Subcutaneous abdominal adipose tissue (tissue), 5 donors: Measurements from ENCODE around the gene CUL1.

Experiments
- H3K27ac ChIP-seq: one replicate; pipeline ENCODE4 v1.7.0; 2013; ENCODE audit warnings: low read depth, mild to moderate bottlenecking, inconsistent platforms, low read length, moderate library complexity
- H3K27me3 ChIP-seq, 5 donors: one replicate each; pipeline ENCODE4 v1.7.0; 2013; ENCODE audit warnings: low read length in 5 of 5, inconsistent platforms in 1 of 5; ENCODE audit not compliant: control insufficient read depth in 5 of 5, insufficient read depth in 4 of 5
- H3K36me3 ChIP-seq, 5 donors: one replicate each; pipeline ENCODE4 v1.7.0; 2013; ENCODE audit warnings: low read length in 5 of 5; ENCODE audit not compliant: control insufficient read depth in 5 of 5, insufficient read depth in 5 of 5
- H3K4me1 ChIP-seq, 5 donors: one replicate each; pipeline ENCODE4 v1.7.0; 2013; ENCODE audit warnings: low read length in 5 of 5, mild to moderate bottlenecking in 3 of 5, moderate library complexity in 1 of 5; ENCODE audit not compliant: control insufficient read depth in 5 of 5, insufficient read depth in 5 of 5
- H3K4me3 ChIP-seq, 5 donors: one replicate each; pipeline ENCODE4 v1.7.0; 2013; ENCODE audit warnings: low read length in 5 of 5, low read depth in 1 of 5
- H3K9ac ChIP-seq, 5 donors: one replicate each; pipeline ENCODE4 v1.7.0; 2013; ENCODE audit warnings: low read length in 5 of 5, mild to moderate bottlenecking in 4 of 5, moderate library complexity in 3 of 5
- H3K9me3 ChIP-seq, 5 donors: one replicate each; pipeline ENCODE4 v1.7.0; 2013; ENCODE audit warnings: low read length in 5 of 5; ENCODE audit not compliant: control insufficient read depth in 5 of 5
- donor health status: healthy.
- donor health status: healthy.
- donor health status: healthy.
- donor health status: healthy.
- donor health status: healthy.

The CUL1 gene

GRCh38 chr7:148723846-148724245 is 25.1 kb downstream of the CUL1 start:
- peaks cover 0 to 42% (median 33%) of the 10 kb centered on the region in 5 donors for H3K4me1 ChIP-seq
- H3K9me3 ChIP-seq = no peaks in the 10 kb centered on the region
- no peak overlapping the region for H3K27ac ChIP-seq
- H3K27me3 ChIP-seq = no peaks in the 10 kb centered on the region
- H3K4me3 ChIP-seq = no peak overlapping the region
- H3K9ac ChIP-seq = no peak overlapping the region
- no peaks in the 10 kb centered on the region for H3K36me3 ChIP-seq

GRCh38 chr7:148726385-148726784 is 27.7 kb downstream of the CUL1 start:
- no peak overlapping the region for H3K27ac ChIP-seq
- H3K27me3 ChIP-seq = no peaks in the 10 kb centered on the region
- H3K36me3 ChIP-seq = peaks cover 0 to 15% (median 11%) of the 10 kb centered on the region in 5 donors
- H3K9me3 ChIP-seq = no peaks in the 10 kb centered on the region
- peaks cover 0 to 36% (median 29%) of the 10 kb centered on the region in 5 donors for H3K4me1 ChIP-seq
- H3K9ac ChIP-seq = no peak overlapping the region
- H3K4me3 ChIP-seq = no peak overlapping the region

GRCh38 chr7:148727501-148728278 is 29.0 kb downstream of the CUL1 start:
- Histone ChIP-seq H3K9me3 (no peaks in the 10 kb centered on the region), H3K4me3 (no peak overlapping the region), H3K9ac (no peak overlapping the region), H3K4me1 (peaks cover 0 to 25% (median 19%) of the 10 kb centered on the region in 5 donors), H3K27me3 (no peaks in the 10 kb centered on the region), H3K27ac (no peak overlapping the region), H3K36me3 (peaks cover 0 to 27% (median 24%) of the 10 kb centered on the region in 5 donors)

- peaks cover 0 to 45% (median 32%) of the 10 kb centered on the region in 5 donors for H3K36me3 ChIP-seq
- H3K27me3 ChIP-seq = no peaks in the 10 kb centered on the region
- H3K27ac ChIP-seq = no peak overlapping the region
- H3K9ac ChIP-seq = no peak overlapping the region
- no peak overlapping the region for H3K4me3 ChIP-seq
- H3K9me3 ChIP-seq = no peaks in the 10 kb centered on the region
- peaks cover 0 to 22% (median 12%) of the 10 kb centered on the region in 5 donors for H3K4me1 ChIP-seq
These were observed 31.5 kb downstream of the CUL1 start for GRCh38 chr7:148729984-148730733.

GRCh38 chr7:148732862-148733261 is 34.2 kb downstream of the CUL1 start:
- Histone ChIP-seq H3K4me1 (peaks cover 0 to 18% (median 12%) of the 10 kb centered on the region in 5 donors), H3K36me3 (peaks cover 3 to 52% (median 38%) of the 10 kb centered on the region in 5 donors), H3K9me3 (no peaks in the 10 kb centered on the region), H3K9ac (no peak overlapping the region), H3K4me3 (no peak overlapping the region), H3K27me3 (no peaks in the 10 kb centered on the region), H3K27ac (no peak overlapping the region)

- peaks cover 3 to 58% (median 44%) of the 10 kb centered on the region in 5 donors for H3K36me3 ChIP-seq
These were observed 34.8 kb downstream of the CUL1 start for GRCh38 chr7:148733496-148733895.

GRCh38 chr7:148735141-148735540 is 36.4 kb downstream of the CUL1 start:
- H3K4me1 ChIP-seq = peaks cover 0 to 11% (median 4%) of the 10 kb centered on the region in 5 donors

More at GRCh38 chr7:148733496-148733895, 34.8 kb downstream of the CUL1 start:
- Histone ChIP-seq H3K4me1 (peaks cover 0 to 16% (median 12%) of the 10 kb centered on the region in 5 donors), H3K27ac (no peak overlapping the region), H3K9ac (no peak overlapping the region), H3K9me3 (no peaks in the 10 kb centered on the region), H3K27me3 (no peaks in the 10 kb centered on the region), H3K4me3 (no peak overlapping the region)

GRCh38 chr7:148735967-148736366 is 37.3 kb downstream of the CUL1 start:
- peaks cover 9 to 61% (median 52%) of the 10 kb centered on the region in 5 donors for H3K36me3 ChIP-seq
- peaks cover 0 to 11% (median 4%) of the 10 kb centered on the region in 5 donors for H3K4me1 ChIP-seq
- no peak overlapping the region for H3K27ac ChIP-seq
- no peak overlapping the region for H3K4me3 ChIP-seq
- H3K9ac ChIP-seq = no peak overlapping the region
- H3K9me3 ChIP-seq = no peaks in the 10 kb centered on the region
- H3K27me3 ChIP-seq = no peaks in the 10 kb centered on the region

More at GRCh38 chr7:148735141-148735540, 36.4 kb downstream of the CUL1 start:
- peaks cover 3 to 62% (median 52%) of the 10 kb centered on the region in 5 donors for H3K36me3 ChIP-seq
- no peak overlapping the region for H3K9ac ChIP-seq
- no peaks in the 10 kb centered on the region for H3K9me3 ChIP-seq
- no peaks in the 10 kb centered on the region for H3K27me3 ChIP-seq
- no peak overlapping the region for H3K4me3 ChIP-seq
- H3K27ac ChIP-seq = no peak overlapping the region

GRCh38 chr7:148738737-148739535 is 40.2 kb downstream of the CUL1 start:
- H3K9ac ChIP-seq = no peak overlapping the region
- H3K9me3 ChIP-seq = peaks cover 0 to 3% (median 0%) of the 10 kb centered on the region in 5 donors
- no peaks in the 10 kb centered on the region for H3K27me3 ChIP-seq
- H3K27ac ChIP-seq = no peak overlapping the region
- H3K4me1 ChIP-seq = peaks cover 0 to 4% (median 0%) of the 10 kb centered on the region in 5 donors
- no peak overlapping the region for H3K4me3 ChIP-seq
- peaks cover 13 to 48% (median 41%) of the 10 kb centered on the region in 5 donors for H3K36me3 ChIP-seq
